ENCODE measurements around the gene ADARB1.

The ADARB1 gene

GRCh38 chr21:45078877-45079281 is 4.5 kb downstream of the ADARB1 start:
- TF ChIP-seq CTCF (IDR thresholded peaks at IDR 0.05; ENCODE audit: insufficient read depth, missing control alignments): no peak
- FAIRE-seq (no peak), DNase-seq (ENCODE audit: insufficient read length, low spot score) (no peak)

- DNase-seq (ENCODE audit: insufficient read length, low spot score) (no peak), FAIRE-seq (no peak)
- TF ChIP-seq CTCF (IDR thresholded peaks at IDR 0.05; ENCODE audit: insufficient read depth, missing control alignments): no peak
Measured at GRCh38 chr21:45079351-45079750, 5.0 kb downstream of the ADARB1 start.

GRCh38 chr21:45080232-45080631 is 5.9 kb downstream of the ADARB1 start:
- no peak for DNase-seq (ENCODE audit: insufficient read length, low spot score)
- TF ChIP-seq CTCF (IDR thresholded peaks at IDR 0.05; ENCODE audit: insufficient read depth, missing control alignments): no peak
- no peak for FAIRE-seq

GRCh38 chr21:45080639-45081414 is 6.4 kb downstream of the ADARB1 start:
- no peak for FAIRE-seq
- TF ChIP-seq CTCF (IDR thresholded peaks at IDR 0.05; ENCODE audit: insufficient read depth, missing control alignments): no peak
- DNase-seq (ENCODE audit: insufficient read length, low spot score): no peak

- DNase-seq (ENCODE audit: insufficient read length, low spot score) (no peak), FAIRE-seq (no peak)
- no peak for TF ChIP-seq CTCF (IDR thresholded peaks at IDR 0.05; ENCODE audit: insufficient read depth, missing control alignments)
Measured at GRCh38 chr21:45081636-45082035, 7.3 kb downstream of the ADARB1 start.

GRCh38 chr21:45082736-45083135 is 8.4 kb downstream of the ADARB1 start:
- no peak for FAIRE-seq
- DNase-seq (ENCODE audit: insufficient read length, low spot score): no peak
- TF ChIP-seq CTCF (IDR thresholded peaks at IDR 0.05; ENCODE audit: insufficient read depth, missing control alignments): no peak

- DNase-seq (ENCODE audit: insufficient read length, low spot score): no peak
- FAIRE-seq: no peak
- TF ChIP-seq CTCF (IDR thresholded peaks at IDR 0.05; ENCODE audit: insufficient read depth, missing control alignments): no peak
Measured at GRCh38 chr21:45084121-45084520, 9.7 kb downstream of the ADARB1 start.
